NK-92 (cell line): ENCODE results near the gene KCNT1.

ENCODE experiments used
- DNase-seq: peaks from one replicate; lab custom pipeline; 2025; ENCODE audit not compliant: unreplicated experiment; lab: John Stamatoyannopoulos, UW

KCNT1 gene

GRCh38 chr9:135698767-135699166 lies 3.2 kb upstream of the KCNT1 start:
- DNase-seq: no peak

- DNase-seq: no peak
These were observed 2.5 kb upstream of the KCNT1 start, which contains the start of gene SOHLH1 for GRCh38 chr9:135699440-135699839. Gene SOHLH1 (minus strand): TSS chr9:135699481. CDS start chr9:135699467, 14 bp downstream.

- DNase-seq: no peak
These were observed 1.5 kb upstream of the KCNT1 start for GRCh38 chr9:135700525-135700924.

- no peak for DNase-seq
These were observed 672 bp upstream of the KCNT1 start for GRCh38 chr9:135701067-135701958.

- DNase-seq: no peak
These were observed 1.7 kb downstream of the KCNT1 start for GRCh38 chr9:135703726-135704125.

- DNase-seq: no peak
These were observed 2.5 kb downstream of the KCNT1 start for GRCh38 chr9:135704483-135704882.

- DNase-seq: no peak
These were observed 3.4 kb downstream of the KCNT1 start for GRCh38 chr9:135705376-135705775.

- no peak for DNase-seq
These were observed 4.3 kb downstream of the KCNT1 start for GRCh38 chr9:135706288-135706687.

- DNase-seq: no peak
These were observed 5.5 kb downstream of the KCNT1 start for GRCh38 chr9:135707252-135708138.

GRCh38 chr9:135708164-135708563 lies 6.2 kb downstream of the KCNT1 start:
- DNase-seq: no peak

- DNase-seq: no peak
These were observed 9.4 kb downstream of the KCNT1 start for GRCh38 chr9:135711391-135711790.

GRCh38 chr9:135711881-135712280 lies 9.9 kb downstream of the KCNT1 start:
- no peak for DNase-seq

GRCh38 chr9:135712613-135713295 lies 10.8 kb downstream of the KCNT1 start:
- DNase-seq: no peak

GRCh38 chr9:135714242-135715055 lies 12.5 kb downstream of the KCNT1 start:
- no peak for DNase-seq

GRCh38 chr9:135715056-135715595 lies 13.1 kb downstream of the KCNT1 start:
- no peak for DNase-seq

GRCh38 chr9:135716045-135716444 lies 14.1 kb downstream of the KCNT1 start:
- DNase-seq: no peak

GRCh38 chr9:135717410-135717809 lies 15.4 kb downstream of the KCNT1 start:
- no peak for DNase-seq

- no peak for DNase-seq
These were observed 16.6 kb downstream of the KCNT1 start for GRCh38 chr9:135718616-135719015.

- no peak for DNase-seq
These were observed 17.5 kb downstream of the KCNT1 start for GRCh38 chr9:135719472-135719871.

- DNase-seq: no peak
These were observed 20.4 kb downstream of the KCNT1 start for GRCh38 chr9:135722365-135722764.
